22Rv1 (cell line): ENCODE data around the gene PSMB8.

Source experiments
- CTCF ChIP-seq: fragments of 450-650 bp; IDR thresholded peaks from 2 replicates; pipeline ENCODE4 v1.5.1; 2017; ENCODE audit warnings: mild to moderate bottlenecking
- ZFX ChIP-seq: fragments of 450-650 bp; IDR thresholded peaks from 2 replicates; pipeline ENCODE4 v1.6.1; 2017; ENCODE audit warnings: antibody characterized with exemption, borderline replicate concordance

- no peak for TF ChIP-seq CTCF
- TF ChIP-seq ZFX = no peak
These were observed 392 bp downstream of the PSMB8 start for GRCh38 chr6:32843331-32843978.
